GM21723 (cell line): ENCODE measurements around the gene STXBP5.
"Not testable (repeated sequence)": the region's sequence is repeated elsewhere in the genome, so short reads cannot be mapped to it uniquely, and the experiment has no call there.

Source experiments
- ATAC-seq: cut with Tn5 transposase; IDR thresholded peaks from one replicate; pipeline ENCODE4 v1.9.1; 2021; ENCODE audit warnings: mild to moderate bottlenecking, moderate library complexity; ENCODE audit not compliant: unreplicated experiment

Gene STXBP5

DNA sequence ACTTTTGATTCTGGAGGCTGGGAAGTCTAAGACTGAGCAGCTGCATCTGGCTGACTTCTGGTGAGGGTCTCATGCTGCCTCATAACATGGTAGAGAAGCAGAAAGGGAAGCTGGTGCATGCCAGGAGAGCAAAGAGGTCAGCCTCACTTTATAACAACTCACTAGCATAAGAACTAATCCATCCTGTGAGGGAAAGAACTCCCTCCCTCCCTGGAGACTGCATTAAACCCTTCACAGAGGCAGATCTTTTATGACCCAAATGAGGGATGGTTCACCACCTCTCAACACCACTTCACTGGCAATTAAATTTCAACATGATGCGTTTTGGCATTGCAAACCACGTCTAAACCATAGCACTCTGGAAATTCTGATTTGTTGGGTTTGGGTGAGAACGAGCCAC is 33.9 kb downstream of the STXBP5 start:
- ATAC-seq: no peak

DNA sequence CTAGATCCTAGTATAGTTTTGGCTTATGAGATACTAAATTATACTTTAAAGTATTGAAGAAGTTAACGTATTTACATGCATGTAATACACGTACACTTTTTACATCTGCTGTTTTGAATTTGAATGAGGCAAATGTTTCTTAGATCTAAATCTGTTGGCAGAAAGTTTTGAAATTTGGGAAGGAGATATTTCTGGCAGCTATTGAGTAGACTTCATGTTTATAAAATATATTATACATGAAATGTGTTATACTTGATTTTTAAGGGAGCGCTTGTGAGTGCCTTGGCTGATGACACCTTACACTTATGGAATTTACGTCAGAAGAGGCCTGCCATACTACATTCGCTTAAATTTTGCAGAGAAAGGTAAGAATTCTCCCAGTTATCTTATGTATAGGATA is 34.7 kb downstream of the STXBP5 start:
- ATAC-seq: no peak

GRCh38 chr6:147244832-147245231 is 40.6 kb downstream of the STXBP5 start:
- no peak for ATAC-seq

DNA sequence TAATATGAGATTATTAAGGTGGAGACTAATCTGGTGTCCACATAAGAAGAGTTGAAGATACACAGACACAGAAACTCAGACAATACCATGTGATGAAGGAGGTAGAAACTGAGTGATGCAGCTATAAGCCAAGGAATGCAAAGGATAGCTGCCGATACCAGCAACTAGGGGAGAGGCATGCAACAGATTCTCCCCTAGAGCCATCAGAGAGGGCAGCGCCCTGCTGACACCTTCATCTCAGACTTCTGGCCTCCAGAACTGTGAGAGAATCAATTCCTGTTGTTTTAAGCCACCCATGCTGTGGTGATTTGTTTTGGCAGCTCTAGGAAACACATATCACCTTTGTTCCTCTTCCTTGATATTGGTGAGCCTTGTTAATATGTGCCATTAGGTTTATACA is 41.5 kb downstream of the STXBP5 start:
- no peak for ATAC-seq

GRCh38 chr6:147246853-147247635 is 42.8 kb downstream of the STXBP5 start:
- no peak for ATAC-seq

DNA sequence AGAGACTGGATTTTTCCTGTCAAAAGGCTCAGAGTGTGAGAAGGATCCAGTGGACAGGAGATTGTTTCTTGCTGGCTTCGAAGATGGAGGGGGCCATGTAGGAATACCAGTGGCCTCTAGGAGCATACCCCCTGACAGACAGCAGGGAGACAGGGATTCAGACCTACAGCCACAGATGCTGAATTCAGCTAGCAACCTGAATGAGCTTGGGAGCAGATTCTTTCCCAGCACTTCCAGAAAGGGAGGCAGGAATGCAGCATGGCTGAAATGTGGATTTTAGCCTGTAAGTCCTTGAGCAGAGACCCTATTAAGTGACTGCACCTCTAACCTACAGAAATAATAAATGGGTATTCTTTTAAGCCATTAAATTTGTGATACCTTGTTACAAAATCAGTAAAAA is 44.6 kb downstream of the STXBP5 start:
- no peak for ATAC-seq

DNA sequence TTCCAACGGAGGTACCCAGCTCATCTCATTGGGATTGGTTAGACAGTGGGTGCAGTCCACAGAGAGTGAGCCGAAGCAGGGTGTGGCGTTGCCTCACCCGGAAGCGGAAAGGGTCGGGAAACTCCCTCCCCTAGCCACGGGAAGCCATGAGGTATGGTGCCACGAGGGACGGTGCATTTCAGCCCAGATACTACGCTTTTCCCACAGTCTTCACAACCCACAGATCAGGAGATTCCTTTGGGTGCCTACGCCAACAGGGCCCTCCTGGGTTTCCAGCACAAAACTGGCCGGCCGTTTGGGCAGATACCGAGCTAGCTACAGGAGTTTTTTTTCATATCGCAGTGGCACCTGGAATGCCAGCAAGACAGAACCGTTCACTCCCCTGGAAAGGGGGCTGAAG is 46.9 kb downstream of the STXBP5 start:
- no peak for ATAC-seq

GRCh38 chr6:147254929-147255473 is 50.8 kb downstream of the STXBP5 start:
- not testable (repeated sequence) for ATAC-seq

- ATAC-seq: no peak
Observed at GRCh38 chr6:147255948-147256674, 51.9 kb downstream of the STXBP5 start.

DNA sequence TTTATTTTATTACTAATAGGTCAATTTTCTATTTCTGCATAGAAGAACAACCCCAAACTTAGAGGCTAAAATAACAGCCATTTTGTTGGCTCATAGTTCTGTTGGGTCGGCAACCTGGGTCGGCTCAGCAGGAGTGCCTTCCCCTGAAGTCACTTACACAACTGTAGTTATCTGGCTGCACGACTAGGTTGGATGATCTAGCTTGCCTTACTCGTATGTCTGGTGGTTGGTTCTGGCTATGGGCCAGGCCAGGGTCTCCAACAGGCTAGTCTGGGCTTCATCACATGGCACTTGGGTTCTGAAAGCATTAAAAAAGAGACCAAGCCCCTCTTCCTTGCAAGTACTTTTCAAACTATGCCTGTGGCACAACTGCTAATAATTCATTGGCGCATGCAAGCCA is 53.5 kb downstream of the STXBP5 start:
- ATAC-seq: no peak

DNA sequence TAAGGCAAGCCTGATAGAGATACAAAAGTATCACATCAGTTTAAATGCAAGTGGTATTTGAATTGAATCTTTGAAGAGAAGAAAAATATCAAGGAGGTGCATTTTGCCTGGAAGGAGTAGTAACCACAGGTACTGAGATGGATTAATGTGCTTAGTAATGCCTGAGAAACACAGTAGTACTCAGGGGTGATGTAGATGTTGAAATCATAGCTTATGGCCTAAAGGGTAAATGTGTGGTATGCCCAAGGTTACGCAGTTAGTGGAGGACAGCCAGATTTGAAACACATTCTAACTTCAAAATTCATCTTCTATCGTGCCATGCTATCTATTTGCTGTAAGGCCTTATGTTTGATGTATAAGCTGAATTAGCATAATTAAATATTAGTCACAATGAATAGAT is 55.9 kb downstream of the STXBP5 start:
- no peak for ATAC-seq

GRCh38 chr6:147262946-147263345 is 58.7 kb downstream of the STXBP5 start:
- ATAC-seq: no peak

DNA sequence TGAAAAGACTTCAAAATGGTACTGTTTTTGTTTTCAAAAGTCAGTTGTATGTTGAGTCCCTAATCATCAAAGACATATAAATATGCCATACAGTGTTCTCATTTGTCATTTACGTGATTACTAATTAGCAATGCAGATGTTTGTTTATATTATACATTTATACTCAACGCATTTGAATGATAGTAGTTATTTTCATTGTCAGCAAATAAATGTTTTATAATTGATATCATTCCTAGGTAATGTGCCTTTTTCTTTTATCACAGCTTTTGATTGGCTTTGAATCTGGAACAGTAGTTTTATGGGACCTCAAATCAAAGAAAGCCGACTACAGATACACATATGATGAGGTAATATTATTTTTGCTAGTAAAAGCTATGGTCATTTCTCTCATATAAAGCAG is 62.6 kb downstream of the STXBP5 start:
- no peak for ATAC-seq

DNA sequence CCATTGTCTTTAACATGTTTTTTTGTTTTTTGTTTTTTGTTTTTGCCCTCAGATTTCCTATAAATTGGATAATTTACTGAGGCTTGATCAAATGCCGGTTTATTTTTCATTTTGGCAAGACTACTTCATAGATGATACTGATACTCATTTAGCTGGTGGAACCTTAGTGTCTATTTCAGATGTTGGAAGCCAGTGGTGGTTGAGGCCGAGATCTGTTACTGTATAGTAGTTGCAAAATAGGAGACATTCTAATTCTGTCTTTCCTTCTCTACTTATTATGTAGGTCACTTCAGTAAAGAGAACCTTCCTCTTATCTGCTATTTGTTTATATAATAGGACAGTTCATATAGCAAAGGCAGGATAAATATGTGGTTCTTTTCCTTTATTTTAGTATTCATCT is 63.4 kb downstream of the STXBP5 start:
- no peak for ATAC-seq

GRCh38 chr6:147268254-147268653 is 64.0 kb downstream of the STXBP5 start:
- no peak for ATAC-seq

DNA sequence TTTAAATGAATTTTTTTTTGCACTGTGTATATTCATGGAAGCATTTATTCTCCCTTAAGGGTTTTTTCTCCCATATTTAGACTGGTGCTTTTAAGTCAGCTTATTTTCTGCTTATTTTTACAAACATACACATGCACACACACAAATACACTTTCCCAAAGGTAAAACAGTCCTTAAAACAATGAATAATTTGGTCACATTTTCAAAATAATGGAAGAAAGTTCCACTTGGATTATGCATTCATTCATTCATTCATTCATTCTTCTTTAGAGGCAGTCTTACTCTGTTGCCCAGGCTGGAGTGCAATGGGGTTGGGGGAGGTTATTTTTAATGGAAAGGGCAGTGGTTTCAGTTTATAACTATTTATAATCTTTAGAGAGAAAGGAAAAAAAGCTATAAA is 69.8 kb downstream of the STXBP5 start:
- ATAC-seq: no peak

GRCh38 chr6:147274776-147275175 is 70.6 kb downstream of the STXBP5 start:
- ATAC-seq: no peak

- no peak for ATAC-seq
Observed at GRCh38 chr6:147278891-147279290, 74.7 kb downstream of the STXBP5 start.

GRCh38 chr6:147279427-147279826 is 75.2 kb downstream of the STXBP5 start:
- ATAC-seq: no peak

GRCh38 chr6:147281895-147282565 is 77.8 kb downstream of the STXBP5 start:
- no peak for ATAC-seq

- ATAC-seq: no peak
Observed at GRCh38 chr6:147282566-147282959, 78.3 kb downstream of the STXBP5 start.

- ATAC-seq: no peak
Observed at GRCh38 chr6:147283460-147283859, 79.2 kb downstream of the STXBP5 start.
